ENCODE results near the gene CEP57L1. TPM values are rescaled to one million over a fixed set of nuclear protein-coding genes. Genes with fewer than 3 reads are reported as not detected.
A peak's percentile ranks its signal among the peaks of the same experiment; 100 is the strongest.

Gene CEP57L1
- total and polyA plus RNA-seq, 9 of the 15 experiments (the other 6 are each of a cell fraction or from before 2014, with no cell fraction given) = 39.4 to 88.6 (median 61.8) TPM

GRCh38 chr6:109095036-109095834 lies at the start of gene CEP57L1 (continued):
- TF ChIP-seq, protein P1, sequence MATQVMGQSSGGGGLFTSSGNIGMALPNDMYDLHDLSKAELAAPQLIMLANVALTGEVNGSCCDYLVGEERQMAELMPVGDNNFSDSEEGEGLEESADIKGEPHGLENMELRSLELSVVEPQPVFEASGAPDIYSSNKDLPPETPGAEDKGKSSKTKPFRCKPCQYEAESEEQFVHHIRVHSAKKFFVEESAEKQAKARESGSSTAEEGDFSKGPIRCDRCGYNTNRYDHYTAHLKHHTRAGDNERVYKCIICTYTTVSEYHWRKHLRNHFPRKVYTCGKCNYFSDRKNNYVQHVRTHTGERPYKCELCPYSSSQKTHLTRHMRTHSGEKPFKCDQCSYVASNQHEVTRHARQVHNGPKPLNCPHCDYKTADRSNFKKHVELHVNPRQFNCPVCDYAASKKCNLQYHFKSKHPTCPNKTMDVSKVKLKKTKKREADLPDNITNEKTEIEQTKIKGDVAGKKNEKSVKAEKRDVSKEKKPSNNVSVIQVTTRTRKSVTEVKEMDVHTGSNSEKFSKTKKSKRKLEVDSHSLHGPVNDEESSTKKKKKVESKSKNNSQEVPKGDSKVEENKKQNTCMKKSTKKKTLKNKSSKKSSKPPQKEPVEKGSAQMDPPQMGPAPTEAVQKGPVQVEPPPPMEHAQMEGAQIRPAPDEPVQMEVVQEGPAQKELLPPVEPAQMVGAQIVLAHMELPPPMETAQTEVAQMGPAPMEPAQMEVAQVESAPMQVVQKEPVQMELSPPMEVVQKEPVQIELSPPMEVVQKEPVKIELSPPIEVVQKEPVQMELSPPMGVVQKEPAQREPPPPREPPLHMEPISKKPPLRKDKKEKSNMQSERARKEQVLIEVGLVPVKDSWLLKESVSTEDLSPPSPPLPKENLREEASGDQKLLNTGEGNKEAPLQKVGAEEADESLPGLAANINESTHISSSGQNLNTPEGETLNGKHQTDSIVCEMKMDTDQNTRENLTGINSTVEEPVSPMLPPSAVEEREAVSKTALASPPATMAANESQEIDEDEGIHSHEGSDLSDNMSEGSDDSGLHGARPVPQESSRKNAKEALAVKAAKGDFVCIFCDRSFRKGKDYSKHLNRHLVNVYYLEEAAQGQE (IDR thresholded peaks at IDR 0.05; ENCODE audit: borderline replicate concordance) = no peak
- TF ChIP-seq, protein P1 (CRISPR knock-in tag; IDR thresholded peaks at IDR 0.05; ENCODE audit: low read depth) = no peak
- TF ChIP-seq ZBTB2 (IDR thresholded peaks at IDR 0.05) (peak; percentile 92), U2AF1 (optimal IDR thresholded peaks at IDR 0.05; ENCODE audit: low read depth, low read length) (no peak), MBD1 (CRISPR knock-in tag; IDR thresholded peaks at IDR 0.05) (no peak), POU5F1 (IDR thresholded peaks at IDR 0.05; ENCODE audit: borderline replicate concordance, low read depth, low read length, partially characterized antibody) (no peak), ARNT (IDR thresholded peaks at IDR 0.05) (peak in 1 of 2 experiments; percentile 93; a peak in 2 of 4 replicates), SRF (CRISPR knock-in tag; IDR thresholded peaks at IDR 0.05) (peak in 1 of 2 experiments; percentile 63; a peak in 2 of 4 replicates), ZKSCAN1 (IDR thresholded peaks at IDR 0.05; ENCODE audit: low read depth, low read length) (no peak; the same call in 1 of the 2 replicates), MTA2 (IDR thresholded peaks at IDR 0.05; ENCODE audit: low read depth) (peak; percentile 28; the same call in 1 of the 2 replicates), TSHZ1 (CRISPR knock-in tag; IDR thresholded peaks at IDR 0.05) (no peak)
